Heart right ventricle (tissue), 16 donors: ENCODE data around the gene CDK9. TPM values are rescaled to one million over a fixed set of nuclear protein-coding genes. Genes with fewer than 3 reads are reported as not detected.
A peak's percentile ranks its signal among the peaks of the same experiment; 100 is the strongest.
"Not testable (repeated sequence)": the region's sequence is repeated elsewhere in the genome, so short reads cannot be mapped to it uniquely, and the experiment has no call there.

Source experiments
- ATAC-seq, 8 donors: fragments of 200-7000 bp; cut with Tn5 transposase; one replicate each; pipeline ENCODE4 v1.9.1; 2020; ENCODE audit warnings: mild to moderate bottlenecking in 8 of 8, moderate library complexity in 8 of 8, moderate number of reproducible peaks in 1 of 8
- DNase-seq, 2 donors: peaks; one replicate each; pipeline ENCODE4 v3.0.0-alpha.2; 2020
- H3K27ac ChIP-seq, 10 donors: fragments of 200-600 bp; sonication (generic) in 2 of 10; one replicate each; pipeline versions ENCODE4 v1.5.0 to v1.8.0; 2020 to 2022; ENCODE audit warnings: mild to moderate bottlenecking in 3 of 10
- H3K27me3 ChIP-seq, 7 donors: fragments of 200-600 bp; one replicate each; pipeline ENCODE4 v1.8.0; 2021 to 2022; ENCODE audit warnings: mild to moderate bottlenecking in 2 of 7
- H3K36me3 ChIP-seq, 9 donors: fragments of 200-600 bp; sonication (generic) in 1 of 9; one replicate each; pipeline versions ENCODE4 v1.5.0 to v1.8.0; 2020 to 2022; ENCODE audit warnings: mild to moderate bottlenecking in 2 of 9
- H3K4me1 ChIP-seq, 9 donors: fragments of 200-600 bp; sonication (generic) in 1 of 9; one replicate each; pipeline versions ENCODE4 v1.5.0 to v1.8.0; 2020 to 2022; ENCODE audit warnings: mild to moderate bottlenecking in 4 of 9
- H3K4me3 ChIP-seq, 10 donors: fragments of 200-600 bp; sonication (generic) in 2 of 10; one replicate each; pipeline versions ENCODE4 v1.5.0 to v1.8.0; 2020 to 2022; ENCODE audit warnings: mild to moderate bottlenecking in 7 of 10, moderate library complexity in 2 of 10
- H3K9me3 ChIP-seq, 11 donors: fragments of 200-600 bp in 10 of 11; sonication (generic) in 2 of 11; one replicate each; pipeline versions ENCODE4 v1.5.0 to v1.8.0; 2013 to 2022; ENCODE audit warnings: mild to moderate bottlenecking in 2 of 11, control low read depth in 1 of 11, moderate library complexity in 1 of 11
- WGBS, 2 donors: extraction: QIAGEN DNeasy Blood & Tissue Kit; methylation state at CpG; one replicate each; pipeline ENCODE4 v1.1.7; 2013; ENCODE audit warnings: inconsistent platforms in 1 of 2; 5-methylcytosine and 5-hydroxymethylcytosine counted together
- intact Hi-C, 10 donors: fragments of 100-400 bp; cut with DNase I; formaldehyde crosslinking; loops; one replicate each; pipeline versions ENCODE4 v1.11.1 to v1.14.2; 2022
- polyA plus RNA-seq, 2 donors: library from polyadenylated mRNA; stranded (reverse); fragments of 200-250 nt; gene quantifications; one replicate each; pipeline ENCODE4 v1.2.3, GENCODE V29; 2013
- total RNA-seq, 10 donors: library from RNA; stranded (reverse); fragmentation: NEBNext Ultra II Directional in 3 of 10; extraction: Animal tissue kit (Norgen Biotek cat#: 25700) in 3 of 10; gene quantifications; one replicate each; pipeline versions ENCODE4 v1.2.1 to v1.2.4, GENCODE V29; 2021 to 2023
- TF ChIP-seq, protein P1 (sequence below), 9 donors: fragments of 200-600 bp; sonication (generic) in 2 of 9; IDR thresholded peaks; one replicate each; pipeline versions ENCODE4 v1.5.0 to v1.8.0; 2021 to 2022; ENCODE audit warnings: antibody characterized with exemption in 9 of 9, mild to moderate bottlenecking in 5 of 9, moderate library complexity in 1 of 9
- donor health status: Arrhythmogenic right ventricular cardiomyopathy.
- donor health status: ischemic (EF 13 %, LVEDD 7.1; RV severe dilation, severe dysfunction).
- donor health status: healthy with polysubstance abuse.
- donor health status: DM: no; HTN: yes; CAD: no.
- donor health status: DM: no; HTN: no; CAD: no.
- donor health status: ischemic (EF 25% LVEDD 6.9; RV normal size, moderate dysfunction).
- donor health status: ischemic (EF 25% LVEDD 5.7; RV mildly dilated, moderate dysfunction).
- donor health status: healthy.
- donor health status: DM: yes; HTN: yes; CAD: no.
- donor health status: Ischemic cardiomyopathy.
- donor health status: ischemic (EF 35%, LVEDD 5.7; RV mildly dilated, moderate dysfunction).
- donor health status: nonischemic (EF 11% LVEDD 7.7; RV severe dilation, severe dysfunction).
- donor health status: DM: yes; HTN: yes; CAD: no.
- donor health status: PGD.
- donor health status: ischemic (EF 29% LVEDD 5.4; RV normal size, mild dysfunction).
- donor health status: nonischemic (EF 23%, LVEDD 6.1; RV moderate dilation, normal function).

Gene CDK9
- total and polyA plus RNA-seq, 12 donors = 30.9 to 59.0 (median 44.1) TPM

DNA sequence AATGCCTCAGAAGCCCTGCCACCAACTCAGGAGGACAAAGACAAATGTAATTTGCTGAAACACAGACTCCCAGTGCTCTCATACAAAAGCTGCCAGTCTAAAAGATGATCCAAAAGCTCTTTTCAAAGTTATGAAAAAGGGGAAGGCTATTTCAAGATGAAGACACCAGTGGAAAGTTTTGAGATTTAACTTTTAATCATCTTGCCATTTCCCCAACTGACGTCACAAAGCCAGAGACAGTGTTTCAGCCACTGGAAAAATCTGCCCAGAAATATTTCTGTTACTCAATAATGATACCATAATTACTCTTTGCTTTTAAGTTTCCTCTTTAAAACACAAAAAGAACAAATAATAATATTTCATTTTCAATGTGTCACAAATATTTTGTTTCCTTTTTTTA, 47.7 kb downstream of the CDK9 start:
- Histone ChIP-seq H3K9me3 (no peaks in the 10 kb centered on the region), H3K27me3 (no peaks in the 10 kb centered on the region), H3K36me3 (peaks cover 0 to 80% (median 6%) of the 10 kb centered on the region in 9 donors), H3K4me1 (peaks cover 39 to 100% (median 90%) of the 10 kb centered on the region in 9 donors), H3K27ac (peak overlapping the region in 9 of 10 donors; percentile 32 to 99 (median 89)), H3K4me3 (no peak overlapping the region)
- no peak for DNase-seq
- intact Hi-C loops = no loop called here
- 27 to 32% methylated on average over 1 of the region's 1 CpG for WGBS, 2 donors
- ATAC-seq = no peak
- TF ChIP-seq, protein P1, sequence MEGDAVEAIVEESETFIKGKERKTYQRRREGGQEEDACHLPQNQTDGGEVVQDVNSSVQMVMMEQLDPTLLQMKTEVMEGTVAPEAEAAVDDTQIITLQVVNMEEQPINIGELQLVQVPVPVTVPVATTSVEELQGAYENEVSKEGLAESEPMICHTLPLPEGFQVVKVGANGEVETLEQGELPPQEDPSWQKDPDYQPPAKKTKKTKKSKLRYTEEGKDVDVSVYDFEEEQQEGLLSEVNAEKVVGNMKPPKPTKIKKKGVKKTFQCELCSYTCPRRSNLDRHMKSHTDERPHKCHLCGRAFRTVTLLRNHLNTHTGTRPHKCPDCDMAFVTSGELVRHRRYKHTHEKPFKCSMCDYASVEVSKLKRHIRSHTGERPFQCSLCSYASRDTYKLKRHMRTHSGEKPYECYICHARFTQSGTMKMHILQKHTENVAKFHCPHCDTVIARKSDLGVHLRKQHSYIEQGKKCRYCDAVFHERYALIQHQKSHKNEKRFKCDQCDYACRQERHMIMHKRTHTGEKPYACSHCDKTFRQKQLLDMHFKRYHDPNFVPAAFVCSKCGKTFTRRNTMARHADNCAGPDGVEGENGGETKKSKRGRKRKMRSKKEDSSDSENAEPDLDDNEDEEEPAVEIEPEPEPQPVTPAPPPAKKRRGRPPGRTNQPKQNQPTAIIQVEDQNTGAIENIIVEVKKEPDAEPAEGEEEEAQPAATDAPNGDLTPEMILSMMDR (IDR thresholded peaks at IDR 0.05) = no peak

DNA sequence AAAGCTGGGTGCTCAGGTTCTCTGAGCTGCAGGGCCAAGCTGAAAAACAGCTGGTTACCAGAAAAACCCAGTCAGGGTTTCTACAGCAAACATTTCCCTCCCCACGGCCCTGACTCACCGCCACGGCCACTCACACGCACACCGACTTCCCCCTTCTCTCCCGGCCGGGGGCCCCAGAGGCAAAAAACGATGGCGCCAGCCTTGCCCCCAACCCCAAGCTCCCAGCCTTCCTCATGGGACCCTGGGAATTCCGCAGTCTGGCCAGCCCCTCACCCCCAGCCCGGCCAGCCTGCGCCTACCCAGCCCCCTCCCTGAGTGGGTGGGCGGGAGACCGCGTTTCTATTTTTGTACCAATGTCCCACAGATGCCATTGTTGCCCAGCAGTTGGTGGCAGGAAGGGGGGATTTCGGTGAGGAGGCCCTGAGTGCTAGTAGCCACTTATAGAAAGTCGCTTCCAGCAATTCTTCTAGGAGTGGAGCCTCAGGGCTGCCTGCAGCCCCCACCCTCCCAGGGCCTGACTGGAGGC, 50.2 kb downstream of the CDK9 start:
- TF ChIP-seq, protein P1 (IDR thresholded peaks at IDR 0.05) = no peak
- ATAC-seq (peak in 7 of 8 donors; percentile 6 to 43 (median 26)), DNase-seq (peak; percentile 55 to 61)
- H3K36me3 ChIP-seq = peaks cover 0 to 82% (median under 1%) of the 10 kb centered on the region in 9 donors
- no peaks in the 10 kb centered on the region for H3K9me3 ChIP-seq
- peaks cover 38 to 100% (median 98%) of the 10 kb centered on the region in 9 donors for H3K4me1 ChIP-seq
- H3K4me3 ChIP-seq = peak overlapping the region in 6 of 10 donors; percentile 7 to 24 (median 16)
- intact Hi-C loops = no loop called here
- WGBS, 2 donors = 22 to 30% methylated on average over 17 of the region's 17 CpGs
- peak overlapping the region; percentile 61 to 99 (median 88) for H3K27ac ChIP-seq
- no peaks in the 10 kb centered on the region for H3K27me3 ChIP-seq

DNA sequence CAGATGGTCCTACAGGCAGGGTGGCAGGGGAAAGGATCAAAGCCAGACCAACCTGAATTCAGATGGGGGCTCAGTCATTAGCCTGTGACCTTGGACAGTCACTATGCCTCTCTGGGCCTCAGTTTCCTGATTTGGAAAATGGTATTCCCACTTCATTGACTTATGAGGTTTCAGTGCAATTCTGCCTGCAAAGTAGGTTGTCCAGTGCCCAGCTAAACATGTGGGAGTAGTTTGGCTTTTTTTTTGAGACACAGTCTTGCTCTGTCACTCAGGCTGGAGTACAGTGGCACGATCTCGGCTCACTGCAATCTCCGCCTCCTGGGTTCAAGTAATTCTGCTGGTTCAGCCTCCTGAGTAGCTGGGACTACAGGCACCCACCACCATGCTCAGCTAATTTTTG, 50.7 kb downstream of the CDK9 start:
- DNase-seq, H3K9me3 ChIP-seq, intact Hi-C loops, H3K27me3 ChIP-seq, ATAC-seq: not testable (repeated sequence)
- Histone ChIP-seq H3K4me1 (peaks cover 38 to 100% (median 98%) of the 10 kb centered on the region in 9 donors), H3K36me3 (peaks cover 0 to 86% (median 5%) of the 10 kb centered on the region in 9 donors), H3K27ac (peak overlapping the region; percentile 61 to 99 (median 88)), H3K4me3 (peak overlapping the region in 3 of 10 donors; percentile 7 to 16 (median 15))
- WGBS, 2 donors = 62 to 67% methylated on average over 3 of the region's 3 CpGs

DNA sequence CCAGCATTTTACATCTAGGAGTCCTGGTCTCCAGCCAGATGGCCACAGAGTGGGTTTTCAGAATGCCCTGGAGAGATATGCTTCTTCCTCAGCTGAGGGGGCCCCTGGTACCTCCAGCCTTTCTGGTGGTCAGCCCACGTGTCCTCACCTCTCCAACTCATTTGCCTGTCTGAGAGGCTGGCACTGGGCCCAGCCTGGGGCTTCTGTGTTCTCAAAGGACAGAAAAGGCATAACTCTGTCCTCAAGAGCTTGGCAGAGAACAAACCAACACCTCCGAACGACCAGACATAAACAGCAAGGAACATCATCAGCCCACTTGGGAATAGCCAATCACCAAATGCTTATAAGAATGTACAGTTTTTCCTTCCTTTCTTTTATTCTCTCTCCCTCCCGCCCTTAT, 51.5 kb downstream of the CDK9 start:
- TF ChIP-seq, protein P1 (IDR thresholded peaks at IDR 0.05) = no peak
- peaks cover 0 to 90% (median 10%) of the 10 kb centered on the region in 9 donors for H3K36me3 ChIP-seq
- DNase-seq = no peak
- WGBS, 2 donors = 39% methylated on average over 4 of the region's 4 CpGs
- no peak overlapping the region for H3K4me3 ChIP-seq
- H3K4me1 ChIP-seq = peaks cover 41 to 100% (median 97%) of the 10 kb centered on the region in 9 donors
- no peaks in the 10 kb centered on the region for H3K9me3 ChIP-seq
- ATAC-seq = no peak
- no peaks in the 10 kb centered on the region for H3K27me3 ChIP-seq
- intact Hi-C loops = no loop called here
- H3K27ac ChIP-seq = peak overlapping the region in 9 of 10 donors; percentile 77 to 99 (median 89)
